Erythroblast (primary cell): ENCODE measurements around the gene MAPK8.

ENCODE experiments used
- GATA1 ChIP-seq: IDR thresholded peaks from 2 replicates; pipeline ENCODE4 v1.6.1; 2011; ENCODE audit warnings: low read depth, mild to moderate bottlenecking, control low read depth, low read length, moderate library complexity
- POLR2A ChIP-seq: IDR thresholded peaks from 2 replicates; pipeline ENCODE4 v1.6.1; 2011; ENCODE audit warnings: mild to moderate bottlenecking, low read length

DNA sequence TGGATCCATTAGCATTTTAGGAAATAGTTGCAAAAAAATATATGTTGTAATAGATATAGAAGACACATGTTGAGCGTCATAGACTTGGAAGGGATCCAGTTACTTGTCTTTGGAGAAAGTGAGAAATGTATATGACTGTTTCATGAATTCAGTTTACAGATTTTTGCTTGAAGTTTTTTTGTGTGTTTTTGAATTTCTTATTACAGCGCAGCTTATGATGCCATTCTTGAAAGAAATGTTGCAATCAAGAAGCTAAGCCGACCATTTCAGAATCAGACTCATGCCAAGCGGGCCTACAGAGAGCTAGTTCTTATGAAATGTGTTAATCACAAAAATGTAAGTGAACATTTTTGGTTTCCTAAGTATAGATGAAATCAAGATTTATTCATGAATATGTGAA is 98.2 kb downstream of the MAPK8 start:
- no peak for TF ChIP-seq POLR2A
- no peak for TF ChIP-seq GATA1
